Thyroid gland (tissue), 4 donors: ENCODE measurements around the gene KDELR3. TPM values are rescaled to one million over a fixed set of nuclear protein-coding genes. Genes with fewer than 3 reads are reported as not detected.
A peak's percentile ranks its signal among the peaks of the same experiment; 100 is the strongest.

Experiments
- DNase-seq, 2 donors: peaks; one replicate each; pipeline ENCODE4 v3.0.0-alpha.2; 2019
- H3K27ac ChIP-seq, 3 donors: fragments of 200-600 bp; sonication (generic); 1 replicate in 2 of 3; 2 replicates in 1 of 3; pipeline ENCODE4 v1.5.1; 2016 to 2019; ENCODE audit warnings: mild to moderate bottlenecking in 1 of 3, moderate library complexity in 1 of 3
- H3K27me3 ChIP-seq: fragments of 200-600 bp; sonication (generic); one replicate; pipeline ENCODE4 v1.5.1; 2019
- H3K36me3 ChIP-seq, 2 donors: fragments of 200-600 bp; sonication (generic); one replicate each; pipeline ENCODE4 v1.5.1; 2016 to 2019
- H3K4me1 ChIP-seq, 2 donors: fragments of 200-600 bp; sonication (generic); one replicate each; pipeline ENCODE4 v1.5.1; 2017 to 2019
- H3K4me3 ChIP-seq, 3 donors: fragments of 200-600 bp; sonication (generic); replicated peaks in 1 of 3; 1 replicate in 2 of 3; 2 replicates in 1 of 3; pipeline ENCODE4 v1.5.1; 2016; ENCODE audit warnings: mild to moderate bottlenecking in 1 of 3
- H3K9me3 ChIP-seq: fragments of 200-600 bp; sonication (generic); one replicate; pipeline ENCODE4 v1.5.1; 2017
- CTCF ChIP-seq, 6 experiments: fragments of 200-600 bp in 3 of 6; fragments of 450-650 bp in 3 of 6; sonication (generic) in 3 of 6; IDR thresholded peaks; one replicate each; pipeline ENCODE4 v1.5.1; 2016 to 2019; ENCODE audit warnings: antibody characterized with exemption in 6 of 6, mild to moderate bottlenecking in 2 of 6, inconsistent platforms in 1 of 6, moderate library complexity in 1 of 6
- POLR2A ChIP-seq, 2 donors: fragments of 450-650 bp; IDR thresholded peaks; one replicate each; pipeline ENCODE4 v1.6.1; 2017; ENCODE audit warnings: antibody characterized with exemption in 2 of 2, mild to moderate bottlenecking in 2 of 2, moderate library complexity in 1 of 2
- WGBS, 2 donors: methylation state at CpG; one replicate each; pipeline ENCODE4 v1.1.5; 2017; 5-methylcytosine and 5-hydroxymethylcytosine counted together
- intact Hi-C: fragments of 100-400 bp; cut with DNase I; formaldehyde crosslinking; loops from one replicate; pipeline ENCODE4 v1.15.1; 2023
- total RNA-seq, 4 donors: library from RNA; depleted of rRNA; stranded (reverse); fragments of >200 nt; gene quantifications; one replicate each; pipeline ENCODE4 v1.2.3, GENCODE V29; 2016

KDELR3 gene
- total RNA-seq, 4 donors from 2014 or later: 7.5 to 14.4 (median 11.8) TPM

- no peaks in the 10 kb centered on the region for H3K27me3 ChIP-seq
- no peaks in the 10 kb centered on the region for H3K36me3 ChIP-seq
- no peak overlapping the region for H3K27ac ChIP-seq
- peaks cover 0 to 14% of the 10 kb centered on the region in 2 donors for H3K4me1 ChIP-seq
- DNase-seq: no peak
- no peak overlapping the region for H3K4me3 ChIP-seq
- WGBS, 2 donors: 84 to 88% methylated on average over 11 of the region's 11 CpGs
- intact Hi-C loops: no loop called here
- TF ChIP-seq CTCF (IDR thresholded peaks at IDR 0.05): no peak
- no peaks in the 10 kb centered on the region for H3K9me3 ChIP-seq
Measured at GRCh38 chr22:38453066-38453672, 14.7 kb upstream of the KDELR3 start.

GRCh38 chr22:38453996-38454352, 13.9 kb upstream of the KDELR3 start:
- WGBS, 2 donors: 79 to 87% methylated on average over 3 of the region's 3 CpGs
- Histone ChIP-seq H3K4me1 (peaks cover 0 to 14% of the 10 kb centered on the region in 2 donors), H3K27me3 (no peaks in the 10 kb centered on the region), H3K36me3 (no peaks in the 10 kb centered on the region), H3K4me3 (no peak overlapping the region), H3K9me3 (no peaks in the 10 kb centered on the region), H3K27ac (no peak overlapping the region)
- TF ChIP-seq POLR2A (IDR thresholded peaks at IDR 0.05): no peak
- no peak for TF ChIP-seq CTCF (IDR thresholded peaks at IDR 0.05)
- DNase-seq: no peak
- intact Hi-C loops: no loop called here

GRCh38 chr22:38454353-38455075, 13.4 kb upstream of the KDELR3 start:
- 56 to 59% methylated on average over 9 of the region's 67 CpGs for WGBS, 2 donors
- no peaks in the 10 kb centered on the region for H3K9me3 ChIP-seq
- H3K27me3 ChIP-seq: no peaks in the 10 kb centered on the region
- H3K4me1 ChIP-seq: peaks cover 0 to 14% of the 10 kb centered on the region in 2 donors
- DNase-seq: peak in 1 of 2 donors; percentile 9
- TF ChIP-seq POLR2A (IDR thresholded peaks at IDR 0.05) (no peak), CTCF (IDR thresholded peaks at IDR 0.05) (no peak)
- peak overlapping the region in 1 of 3 donors; percentile 30 for H3K4me3 ChIP-seq
- no peak overlapping the region for H3K27ac ChIP-seq
- intact Hi-C loops: no loop called here
- H3K36me3 ChIP-seq: no peaks in the 10 kb centered on the region

- peak within 1 kb of the TSS in 1 of 3 donors; percentile 30 for H3K4me3 ChIP-seq
- H3K9me3 ChIP-seq: no peaks in the 10 kb centered on the region
- no peaks in the 10 kb centered on the region for H3K27me3 ChIP-seq
- H3K27ac ChIP-seq: no peak within 1 kb of the TSS
- intact Hi-C loops: no loop called here
- no peaks in the 10 kb centered on the region for H3K36me3 ChIP-seq
- no peak for DNase-seq
- no CpG with 5 or more reads among the region's 76 CpGs for WGBS, 2 donors
- peaks cover 0 to 14% of the 10 kb centered on the region in 2 donors for H3K4me1 ChIP-seq
- TF ChIP-seq CTCF (IDR thresholded peaks at IDR 0.05) (no peak), POLR2A (IDR thresholded peaks at IDR 0.05) (no peak)
Measured at GRCh38 chr22:38455076-38455529, 12.8 kb upstream of the KDELR3 start, which contains the start of gene KCNJ4. Gene KCNJ4, minus strand, starts transcription at chr22:38455199. Its CDS starts 27,067 bp downstream, at chr22:38428132.
